Lower leg skin (tissue), 3 donors: Measurements from ENCODE around the gene DEDD.

Experiments
- CTCF ChIP-seq, 3 donors: fragments of 450-650 bp; IDR thresholded peaks; one replicate each; pipeline ENCODE4 v1.5.1; 2016; ENCODE audit warnings: antibody characterized with exemption in 3 of 3, mild to moderate bottlenecking in 3 of 3, moderate library complexity in 2 of 3
- POLR2A ChIP-seq, 2 donors: fragments of 450-650 bp; IDR thresholded peaks; one replicate each; pipeline ENCODE4 v1.6.1; 2016 to 2017; ENCODE audit warnings: antibody characterized with exemption in 2 of 2, mild to moderate bottlenecking in 1 of 2, moderate library complexity in 1 of 2

GRCh38 chr1:161095230-161095629, 37.2 kb downstream of the DEDD start:
- no peak for TF ChIP-seq CTCF (IDR thresholded peaks at IDR 0.05)
- no peak for TF ChIP-seq POLR2A (IDR thresholded peaks at IDR 0.05)
